GM21529 (cell line): Measurements from ENCODE around the gene CRB2.
"Not testable (repeated sequence)": the region's sequence is repeated elsewhere in the genome, so short reads cannot be mapped to it uniquely, and the experiment has no call there.

Experiments
- ATAC-seq: cut with Tn5 transposase; IDR thresholded peaks from one replicate; pipeline ENCODE4 v1.9.1; 2021; ENCODE audit not compliant: unreplicated experiment

Gene CRB2

DNA sequence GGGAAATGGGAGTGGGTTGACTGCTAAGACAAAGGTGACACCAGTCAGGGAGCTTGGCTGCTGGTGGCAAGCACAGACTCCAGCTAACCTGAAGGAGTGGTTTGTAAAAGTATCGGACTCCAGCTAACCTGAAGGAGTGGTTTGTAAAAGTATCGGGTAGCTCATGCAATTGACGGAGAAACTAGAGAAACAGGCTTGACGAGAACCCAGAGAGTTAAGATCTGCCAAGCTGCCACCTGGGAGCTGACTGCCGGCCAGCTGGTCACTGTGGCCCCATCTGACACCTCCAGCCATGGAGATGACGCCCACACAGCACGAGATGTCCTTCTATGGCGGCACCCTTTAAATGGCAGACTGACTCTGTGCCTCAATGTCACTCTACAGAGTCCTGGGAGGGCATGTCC is 28.3 kb upstream of the CRB2 start:
- no peak for ATAC-seq

DNA sequence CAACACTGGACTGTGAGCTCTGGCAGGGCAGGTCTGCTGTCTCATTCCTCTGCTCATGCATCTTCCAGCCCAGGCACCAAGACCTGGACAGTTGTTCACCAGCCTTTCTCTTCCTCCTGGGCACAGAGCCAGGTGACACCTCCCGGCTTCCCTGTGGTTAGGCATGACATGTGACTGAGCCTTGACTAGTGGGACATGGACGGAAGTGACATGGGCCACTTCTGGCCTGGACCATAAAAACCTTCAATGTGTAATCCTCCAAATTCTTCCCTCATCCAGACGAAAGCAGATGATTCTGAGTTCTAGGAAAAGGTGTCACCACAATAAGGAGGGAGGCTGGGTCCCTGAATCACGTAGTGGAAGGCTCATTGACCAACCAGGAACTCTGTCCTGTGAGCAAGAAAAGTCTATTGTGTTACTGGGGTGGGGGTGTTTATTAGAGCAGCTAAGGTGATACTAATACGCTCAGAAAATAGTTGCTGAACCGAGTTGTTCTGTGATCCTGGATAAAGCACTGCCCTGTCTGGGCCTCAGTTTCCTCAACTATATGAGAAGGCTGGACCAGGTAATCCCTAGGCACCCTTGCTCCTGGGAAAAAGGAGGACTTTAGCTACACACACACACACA is 26.6 kb upstream of the CRB2 start:
- no peak for ATAC-seq

DNA sequence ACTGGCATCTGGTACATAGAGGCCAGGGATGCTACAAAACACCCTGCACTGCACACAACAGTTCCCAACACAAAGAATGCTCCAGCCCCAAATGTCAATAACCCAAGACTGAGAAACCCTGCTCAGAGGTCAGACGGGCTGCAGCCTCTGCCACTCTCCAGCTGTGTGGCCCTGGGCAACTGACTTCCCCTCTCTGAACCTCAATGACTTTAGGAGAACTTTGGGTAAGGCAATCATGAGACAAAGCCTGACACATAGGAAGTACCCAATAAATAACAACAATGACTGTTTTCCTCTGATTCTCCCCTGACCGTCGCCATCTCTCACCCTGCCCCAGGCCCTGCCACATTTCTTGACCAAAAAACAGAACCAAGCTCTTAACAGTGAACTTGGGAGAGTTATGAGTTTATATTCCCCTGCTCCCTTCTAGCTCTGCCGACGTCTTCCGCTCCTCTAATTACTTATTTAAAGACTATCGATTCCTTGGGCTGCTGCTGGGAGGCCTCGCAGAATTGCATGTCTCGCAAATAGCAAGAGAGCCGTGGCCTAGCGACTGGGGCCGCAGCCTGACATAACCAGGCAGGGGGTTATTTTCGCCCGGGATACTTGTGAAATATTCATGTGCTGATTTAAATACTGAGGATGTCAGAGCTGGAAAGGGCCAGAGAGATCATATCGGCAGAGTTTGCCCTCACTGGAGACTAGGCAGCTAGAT is 24.5 kb upstream of the CRB2 start:
- ATAC-seq, result no peak

DNA sequence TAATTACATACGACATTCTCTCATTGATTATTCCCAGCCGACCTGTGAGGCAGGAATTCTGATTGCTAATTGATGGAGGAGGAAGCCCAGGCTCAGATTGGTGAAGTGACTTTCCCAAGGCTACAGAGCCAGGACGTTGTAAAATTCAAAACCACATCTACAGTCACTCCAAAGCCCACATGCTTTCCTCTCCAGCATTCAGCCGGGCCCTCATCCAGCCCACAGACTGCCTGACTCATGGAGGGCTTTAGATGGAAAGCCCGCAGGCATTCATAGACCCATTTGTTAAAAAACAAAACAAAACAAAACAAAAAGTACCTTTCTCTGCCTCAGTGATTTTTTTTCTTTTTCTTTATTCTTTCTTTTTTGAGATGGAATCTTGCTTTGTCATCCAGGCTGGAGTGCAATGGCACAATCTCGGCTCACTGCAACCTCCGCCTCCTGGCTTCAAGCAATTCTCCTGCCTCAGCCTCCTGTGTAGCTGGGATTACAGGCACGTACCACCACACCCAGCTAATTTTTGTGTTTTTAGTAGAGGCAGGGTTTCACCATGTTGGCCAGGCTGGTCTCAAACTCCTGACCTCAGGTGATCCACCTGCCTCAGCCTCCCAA is 22.8 kb upstream of the CRB2 start:
- ATAC-seq, result not testable (repeated sequence)

DNA sequence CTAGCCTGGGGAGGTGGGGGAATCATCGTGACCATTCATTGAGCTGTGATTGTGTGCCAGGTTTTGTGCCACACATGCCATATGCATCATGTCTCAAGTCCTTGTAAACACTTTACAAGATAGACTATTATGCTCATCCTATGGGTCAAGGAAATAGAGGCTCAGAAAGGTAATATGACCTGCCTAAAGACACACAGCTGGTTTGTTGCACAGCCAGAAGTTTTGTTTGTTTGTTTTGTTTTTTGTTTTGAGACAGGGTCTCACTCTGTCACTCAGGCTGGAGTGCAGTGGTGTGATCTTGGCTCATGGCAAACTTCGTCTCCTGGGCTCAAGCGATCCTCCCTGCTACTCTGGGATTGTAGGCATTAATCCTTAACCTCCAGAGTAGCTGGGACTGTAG is 21.4 kb upstream of the CRB2 start:
- no peak for ATAC-seq

DNA sequence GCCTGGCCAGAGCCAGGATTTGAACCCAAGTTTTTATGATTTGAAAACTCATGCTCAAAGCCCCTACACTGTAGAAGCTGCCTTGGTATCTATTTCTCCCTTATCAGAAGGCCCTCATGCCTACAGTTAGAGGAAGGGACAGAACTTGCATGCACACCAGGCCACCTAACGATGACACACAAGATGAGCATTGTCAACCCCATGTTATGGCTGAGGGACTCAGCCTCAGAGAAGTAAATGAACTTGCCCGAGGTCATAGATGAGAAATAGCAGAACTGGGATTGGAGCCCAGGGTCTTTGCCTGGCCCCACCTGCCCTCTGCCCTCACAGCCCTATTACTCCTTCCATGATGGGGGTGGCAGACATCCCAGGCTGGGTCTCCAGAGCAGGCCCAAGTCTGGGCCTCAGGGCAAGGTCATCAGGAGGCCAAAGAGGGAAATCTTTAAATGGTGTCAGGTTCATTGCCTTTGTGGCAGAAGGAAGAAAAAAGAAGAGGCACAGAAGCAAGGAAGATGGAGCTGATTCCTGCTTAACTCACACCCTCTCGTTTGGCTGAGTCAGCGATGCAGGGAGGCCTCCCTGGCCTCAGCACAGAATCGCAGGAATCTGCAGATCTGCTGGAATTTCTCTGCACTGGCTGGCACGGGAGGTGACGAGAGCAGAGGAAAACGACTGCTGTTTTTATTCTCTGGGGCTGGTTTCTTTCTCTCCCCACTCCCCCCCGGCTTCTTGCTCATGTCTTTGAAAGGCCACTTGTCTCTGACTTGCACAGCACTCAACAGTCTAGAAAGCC is 20.6 kb upstream of the CRB2 start:
- no peak for ATAC-seq

DNA sequence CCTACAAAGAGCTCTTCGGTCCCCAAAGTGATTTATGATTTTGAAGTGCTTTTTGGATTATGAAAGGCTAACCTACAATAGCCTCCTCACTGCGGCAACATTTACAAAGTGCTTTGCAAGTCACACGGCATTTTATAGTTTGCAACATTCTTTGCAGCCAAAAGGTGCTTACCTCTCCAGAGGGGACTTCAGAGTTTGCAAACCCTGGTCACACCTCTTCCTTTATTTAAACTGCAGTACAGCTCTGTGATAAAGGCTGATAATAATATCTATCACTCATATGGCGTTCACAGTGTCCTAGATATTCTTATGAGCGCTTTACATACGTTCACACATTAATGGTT is 20.0 kb upstream of the CRB2 start:
- no peak for ATAC-seq

DNA sequence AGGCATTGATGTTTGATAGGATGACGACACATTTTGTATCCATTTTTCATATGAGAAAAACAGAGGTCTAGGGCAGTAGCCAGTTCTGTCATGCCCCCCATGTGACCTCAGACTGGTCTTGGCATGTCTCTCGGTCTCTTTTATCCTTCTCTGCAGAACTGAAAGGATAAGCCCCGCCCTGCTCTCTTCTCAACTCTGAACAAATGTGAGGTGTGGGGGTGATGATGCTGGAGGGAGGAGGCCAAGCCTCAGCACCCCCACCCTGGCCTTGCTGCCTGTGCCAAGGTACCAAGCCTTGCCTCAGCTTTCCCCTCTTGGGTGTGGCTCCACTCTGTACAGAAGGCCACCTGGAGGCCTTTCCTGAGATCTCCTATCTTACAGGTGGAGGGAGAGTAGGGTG is 19.5 kb upstream of the CRB2 start:
- ATAC-seq, result no peak

DNA sequence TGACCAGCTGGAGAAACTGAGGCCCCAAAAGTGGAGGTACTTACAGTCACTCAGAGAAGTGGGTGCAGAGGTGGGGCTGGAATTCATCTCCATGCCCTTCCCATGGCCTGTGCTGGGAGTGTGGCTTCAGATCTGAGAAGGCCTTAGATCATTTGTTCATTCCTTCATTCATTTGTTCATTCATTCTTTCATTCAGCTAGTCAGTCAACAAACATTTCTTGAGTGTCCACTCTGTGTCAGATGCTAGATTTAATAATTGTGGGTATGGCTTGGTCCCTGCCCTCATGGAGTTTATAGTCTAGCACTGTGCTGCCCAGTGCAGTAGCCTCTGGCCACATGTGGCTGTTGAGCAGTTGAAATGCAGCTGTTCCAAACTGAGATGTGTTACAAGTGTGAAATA is 19.0 kb upstream of the CRB2 start:
- ATAC-seq, result no peak

DNA sequence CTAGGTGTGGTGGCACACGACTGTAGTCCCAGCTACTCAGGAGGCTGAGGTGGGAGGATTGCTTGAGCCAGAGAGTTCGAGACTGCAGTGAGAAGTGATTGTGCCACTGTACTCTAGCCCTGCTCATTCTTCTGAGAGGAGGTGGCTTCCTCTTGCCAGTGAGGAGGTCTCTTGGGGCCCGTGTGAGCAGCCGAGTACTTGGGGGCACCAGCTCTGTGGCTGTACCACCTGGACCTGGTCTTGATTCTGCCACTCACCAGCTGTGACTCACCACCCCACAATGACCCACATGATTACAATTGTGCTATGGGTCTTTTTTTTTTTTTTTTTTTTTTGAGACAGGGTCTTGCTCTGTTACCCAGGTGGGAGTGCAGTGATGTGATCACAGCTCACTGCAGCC is 18.0 kb upstream of the CRB2 start:
- no peak for ATAC-seq

DNA sequence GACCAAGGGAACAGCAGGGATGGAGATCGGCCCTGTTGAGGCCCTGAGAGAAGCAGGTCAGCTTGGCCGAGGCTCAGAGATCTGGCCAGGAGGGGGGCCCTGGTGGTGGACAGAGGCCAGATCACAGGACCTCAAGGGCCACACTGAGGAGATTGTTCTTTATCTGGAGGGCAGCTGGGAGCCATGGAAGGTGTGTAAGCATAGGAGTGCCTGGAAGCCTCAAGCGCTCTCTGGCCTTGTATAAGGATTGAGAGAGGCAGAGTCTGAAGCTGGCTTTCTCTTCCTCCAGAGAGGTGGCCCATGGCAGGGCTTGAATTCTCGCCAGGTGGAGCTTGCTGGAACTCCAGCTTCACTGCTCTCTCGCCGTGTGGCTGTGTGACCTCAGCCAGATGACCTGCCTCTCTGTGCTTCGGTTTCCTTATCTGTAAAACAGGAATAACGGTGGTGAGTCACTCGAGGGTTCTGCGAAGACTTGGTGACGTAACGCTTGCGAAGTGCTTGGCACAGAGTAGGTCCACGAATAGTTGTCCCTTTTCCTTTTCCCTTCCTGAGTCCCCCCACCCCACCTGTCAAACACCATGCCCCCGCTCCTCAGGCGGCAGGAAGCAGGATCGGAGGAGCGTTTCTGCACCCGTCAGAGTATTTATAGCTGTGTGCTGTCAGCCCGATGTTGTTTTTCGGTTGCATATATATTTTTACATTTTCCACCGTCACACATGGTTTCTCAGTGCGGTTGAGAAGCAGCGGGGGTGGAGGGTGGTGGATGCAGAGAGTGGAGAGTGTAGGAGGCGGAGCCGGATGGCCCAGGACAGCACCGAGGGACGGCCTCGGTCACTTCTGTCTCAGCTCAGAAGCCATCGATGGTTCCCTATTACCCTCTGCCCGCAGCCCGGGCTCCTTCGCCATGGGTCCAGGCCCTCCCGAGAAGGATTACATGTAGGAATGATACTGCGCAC is 17.0 kb upstream of the CRB2 start:
- peak; percentile 65 for ATAC-seq

DNA sequence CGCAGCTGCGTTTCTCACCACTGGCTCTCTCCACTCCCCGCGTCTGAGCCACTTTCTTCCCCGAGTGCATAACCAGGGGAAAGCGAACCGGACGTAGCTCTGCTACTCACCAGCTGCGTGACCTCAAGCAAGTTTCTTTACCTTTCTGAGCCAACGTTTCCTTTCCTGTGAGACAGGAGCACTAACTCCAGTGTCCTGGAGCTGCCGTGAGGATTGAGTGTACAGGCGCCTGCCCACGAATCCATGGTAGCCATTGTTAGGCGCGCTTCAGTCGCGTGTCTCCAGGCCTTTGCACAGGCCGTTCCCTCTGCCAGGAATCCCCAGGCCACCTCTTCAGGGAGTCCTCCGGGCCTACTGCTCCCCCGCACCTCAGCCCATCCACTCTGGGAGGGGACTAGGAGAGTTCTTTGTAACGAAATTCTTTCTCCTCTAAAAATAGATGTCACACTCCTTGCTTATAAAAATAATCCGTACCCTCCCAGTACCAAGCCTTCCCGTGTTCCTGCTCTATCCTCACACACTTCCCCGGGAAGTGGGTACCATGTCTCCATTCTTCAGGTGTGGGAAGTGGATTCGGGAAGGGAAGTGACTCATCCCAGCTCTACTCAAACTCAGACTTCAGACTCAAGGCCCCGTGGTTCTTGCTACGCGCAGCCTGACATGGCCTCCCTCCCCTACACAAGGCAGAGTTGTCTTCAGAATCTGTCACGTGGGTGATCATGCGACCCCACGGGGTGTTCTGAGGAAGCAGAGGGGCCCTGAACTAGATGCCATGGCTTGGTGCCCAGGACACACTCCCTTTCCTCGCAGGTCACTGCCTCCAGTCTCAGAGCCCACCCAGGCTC is 16.1 kb upstream of the CRB2 start:
- ATAC-seq, result peak; percentile 52

DNA sequence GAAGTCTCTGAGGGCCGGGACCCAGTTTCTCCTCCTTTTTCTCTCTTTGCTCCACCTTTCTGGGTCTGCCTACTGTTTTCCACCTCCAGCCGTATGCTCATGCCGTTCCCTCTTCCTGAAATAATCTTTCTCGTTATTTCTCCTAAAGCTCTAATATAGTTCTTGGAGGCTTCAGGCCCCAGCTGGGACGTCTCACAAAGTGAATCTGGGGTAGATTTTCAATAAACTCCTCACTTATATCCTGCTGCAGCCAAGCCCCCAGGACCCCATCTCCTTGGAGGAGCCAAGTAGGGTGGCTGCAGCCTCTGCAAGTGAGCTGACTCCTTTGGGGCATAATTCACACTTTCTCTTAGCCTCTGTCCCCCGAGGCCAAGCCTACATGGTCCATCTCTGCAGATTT is 14.2 kb upstream of the CRB2 start:
- ATAC-seq, result no peak

DNA sequence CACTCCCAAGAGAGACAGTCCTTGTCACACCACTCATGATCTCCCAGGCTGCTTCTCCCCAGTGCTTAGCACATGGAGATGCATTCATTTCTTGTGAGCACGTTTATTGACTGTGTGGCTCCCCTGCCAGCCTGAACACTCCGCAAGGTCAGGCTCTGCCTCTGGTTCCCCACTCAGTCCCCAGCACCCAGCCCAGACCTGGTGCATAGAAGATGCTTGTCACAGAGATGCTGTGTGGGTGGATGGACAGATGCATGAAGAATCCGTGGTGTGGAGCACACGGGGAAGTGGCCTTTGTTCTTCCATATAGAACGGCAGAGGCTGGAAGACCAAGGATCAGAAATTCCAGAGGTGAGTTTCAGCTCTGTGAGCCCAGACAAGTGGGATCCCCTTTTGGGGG is 13.8 kb upstream of the CRB2 start:
- no peak for ATAC-seq

DNA sequence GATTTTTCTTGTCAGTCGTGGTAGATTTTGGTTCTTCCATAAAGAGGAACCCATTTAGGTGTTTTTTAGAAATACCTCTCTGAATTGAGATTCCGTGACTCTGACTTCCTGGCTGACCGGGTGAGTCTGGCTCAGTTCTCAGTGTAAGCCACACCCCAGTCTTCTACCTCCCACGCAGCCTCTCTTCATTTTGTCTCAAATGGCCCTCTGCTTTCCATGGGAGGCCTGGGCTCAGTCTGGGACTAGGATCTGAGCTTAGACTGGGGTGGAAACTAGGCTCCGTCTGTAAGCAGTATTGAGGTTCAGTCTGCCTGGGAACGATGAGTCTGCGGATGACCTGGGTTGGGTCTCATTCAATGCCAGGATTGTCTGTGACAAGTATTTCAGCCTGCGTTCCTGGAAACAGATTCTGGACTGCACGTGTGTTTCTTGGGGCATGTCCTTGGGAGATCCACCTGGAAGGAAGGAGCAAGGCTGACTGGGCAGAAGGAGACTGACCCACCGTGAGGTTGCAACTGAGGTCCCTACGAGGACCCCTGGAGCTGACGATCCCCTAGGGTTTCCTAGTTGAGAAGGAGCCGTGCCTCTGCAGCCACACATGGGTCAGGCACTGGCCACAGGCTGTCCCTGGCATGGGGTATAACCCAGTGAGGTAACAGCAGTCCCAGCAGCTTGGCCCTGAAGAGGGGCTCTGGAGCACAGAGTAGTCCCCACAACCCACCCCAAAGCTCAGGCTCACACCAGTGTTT is 12.4 kb upstream of the CRB2 start:
- ATAC-seq, result no peak

DNA sequence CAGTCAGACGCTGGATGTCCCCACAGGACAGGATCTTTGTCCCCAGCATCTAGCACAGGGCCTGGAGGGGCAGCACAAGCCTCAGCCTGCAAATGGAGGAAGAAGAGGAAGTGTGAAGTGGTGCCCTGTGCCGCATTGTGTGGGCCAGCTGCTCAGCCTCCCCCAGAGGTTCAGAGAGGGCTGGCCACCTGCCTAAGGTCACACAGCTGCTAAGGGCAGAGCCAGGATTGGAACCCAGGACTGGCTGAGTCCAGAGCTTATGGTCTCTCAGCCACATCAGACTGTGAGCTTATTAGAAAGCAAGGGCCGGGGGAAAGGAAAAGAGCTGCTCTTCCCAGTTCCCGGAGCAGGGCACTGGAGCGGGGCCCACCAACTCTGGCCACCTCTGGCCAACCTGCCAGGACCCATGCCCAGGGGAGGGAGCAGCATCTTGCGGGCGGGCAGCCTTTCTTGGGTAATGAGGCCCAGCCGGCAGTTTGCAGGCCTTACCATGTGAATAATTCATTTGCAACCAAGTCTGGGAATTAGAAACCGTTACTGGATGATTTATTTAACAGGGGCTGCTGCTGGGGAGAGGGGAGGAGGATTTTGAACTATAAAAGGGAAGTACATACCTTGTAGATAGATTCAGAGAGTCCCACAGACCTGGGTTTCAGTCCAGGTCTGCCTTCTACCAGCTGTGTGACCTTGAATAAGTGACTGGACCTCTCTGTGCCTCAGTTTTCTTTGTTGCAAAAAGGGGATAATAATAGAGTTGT is 11.6 kb upstream of the CRB2 start:
- ATAC-seq, result no peak

DNA sequence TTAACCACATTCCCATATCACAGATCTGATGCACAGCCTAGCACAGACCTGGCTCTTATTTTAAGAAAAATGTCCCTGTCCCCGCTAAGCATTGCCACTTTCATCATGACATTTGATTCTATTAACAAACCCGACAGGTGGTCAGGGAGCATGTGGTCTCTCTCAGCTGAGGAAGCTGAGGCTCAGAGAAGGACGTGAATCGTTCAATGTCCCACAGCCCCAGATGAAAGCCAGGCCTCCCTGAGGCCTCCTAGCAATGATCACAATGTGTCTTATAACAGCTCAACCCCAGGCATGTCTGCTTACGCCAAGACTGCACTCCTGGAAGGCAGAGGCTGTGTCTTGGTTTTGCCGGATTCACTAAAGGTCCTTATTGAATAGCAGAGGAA is 10.4 kb upstream of the CRB2 start:
- no peak for ATAC-seq

DNA sequence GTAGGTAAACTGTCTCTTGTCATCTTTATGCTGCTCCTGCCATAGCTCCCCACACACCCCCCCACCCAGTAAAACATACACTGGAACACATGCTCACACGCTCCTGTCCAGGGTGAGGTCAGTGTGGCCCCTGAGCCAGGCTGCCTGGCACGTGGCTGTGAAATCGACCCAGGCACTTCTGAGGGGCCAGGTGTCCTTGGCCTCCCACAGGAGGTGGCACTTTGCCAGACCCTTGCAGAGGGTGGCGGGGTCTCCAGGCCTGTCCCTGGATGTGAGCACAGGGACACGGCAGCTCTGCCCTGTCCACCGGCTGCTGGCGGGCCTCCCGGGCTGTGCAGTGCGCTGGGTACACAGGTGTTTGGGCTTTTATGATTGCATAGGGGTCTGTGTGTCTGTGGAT is 10.0 kb upstream of the CRB2 start:
- ATAC-seq, result no peak

DNA sequence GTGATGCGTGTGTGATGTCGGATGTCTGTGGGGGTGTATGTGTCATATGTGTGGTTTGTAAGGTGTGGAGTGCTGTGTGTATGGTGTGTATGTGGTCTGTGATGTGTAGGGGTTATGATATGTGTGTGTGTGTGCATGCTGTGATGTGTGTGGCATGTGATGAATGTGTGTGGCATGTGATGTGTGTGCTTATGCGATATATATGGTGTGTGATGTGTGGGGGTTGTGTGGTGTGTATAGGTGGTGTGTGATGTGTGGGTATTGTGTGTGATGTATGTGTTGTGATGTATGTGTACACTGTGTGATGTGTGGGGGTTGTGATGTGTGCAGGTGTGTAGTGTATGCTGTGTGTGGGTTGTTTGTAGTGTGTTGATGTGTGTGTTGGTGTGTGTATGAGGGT is 9.2 kb upstream of the CRB2 start:
- ATAC-seq, result no peak
